HCT116 (cell line): ENCODE results near the gene ASCC2. TPM values are rescaled to one million over a fixed set of nuclear protein-coding genes. Genes with fewer than 3 reads are reported as not detected.

ENCODE experiments used
- ATAC-seq: fragments of 200-7000 bp; cut with Tn5 transposase; 2 replicates; pipeline ENCODE4 v1.9.1; 2020; ENCODE audit warnings: mild to moderate bottlenecking, moderate library complexity
- BruUV-seq: library from RNA; stranded (reverse); fragments of 400-500 nt; replicated peaks from 2 replicates; lab custom pipeline; 2021; lab: Mats Ljungman, UMichigan
- CTCF ChIA-PET: fragments of 300-600 bp; sonication (Branson Sonifier 250); formaldehyde crosslinking; loops from one replicate; lab custom pipeline; 2021; ENCODE audit warnings: antibody characterized with exemption; lab: Charles Lee
- POLR2A ChIA-PET: fragments of 300-600, 350-600 bp; sonication (Branson Sonifier 250); formaldehyde crosslinking; loops from one replicate; lab custom pipeline; 2021; ENCODE audit warnings: antibody characterized with exemption; lab: Charles Lee
- RAD21 ChIA-PET, 2 experiments: fragments of 300-600 bp; sonication (Branson Sonifier 250); formaldehyde crosslinking; loops; one replicate each; lab custom pipeline; 2023; ENCODE audit warnings: low total read pairs in 2 of 2; ENCODE audit not compliant: uncharacterized antibody in 2 of 2, unreplicated experiment in 2 of 2, low non-redundant PET in 1 of 2; lab: Charles Lee
- DNase-seq: peaks from one replicate; pipeline ENCODE4 v3.0.0-alpha.2; 2010; ENCODE audit warnings: low read depth, low spot score
- H2AFZ ChIP-seq: fragments of 200-600 bp; shearing (Covaris generic), sonication (generic); 2 replicates; pipeline ENCODE4 v1.6.1; 2017; ENCODE audit warnings: low read depth, mixed run types, mixed read lengths, antibody characterized with exemption, low read length; ENCODE audit not compliant: poor library complexity, severe bottlenecking
- H3K27ac ChIP-seq: 2 replicates; pipeline ENCODE4 v1.5.1; 2012; ENCODE audit warnings: low read depth, low read length
- H3K27me3 ChIP-seq: fragments of 200-600 bp; sonication (generic); 2 replicates; pipeline ENCODE4 v1.6.1; 2016; ENCODE audit warnings: mixed run types, low read length, mixed read lengths; ENCODE audit not compliant: insufficient read depth
- H3K36me3 ChIP-seq, 2 experiments: fragments of 200-500 bp in 1 of 2; fragments of 200-600 bp in 1 of 2; sonication (Bioruptor generic) in 1 of 2; sonication (generic) in 1 of 2; 2 replicates each; pipeline versions ENCODE4 v1.5.1 to v1.6.1; 2014 to 2016; ENCODE audit warnings: low read length in 2 of 2, inconsistent platforms in 1 of 2, mixed read lengths in 1 of 2, mixed run types in 1 of 2; ENCODE audit not compliant: insufficient read depth in 2 of 2, control insufficient read depth in 1 of 2
- H3K4me1 ChIP-seq, 2 experiments: fragments of 200-600 bp in 1 of 2; sonication (generic) in 1 of 2; 2 replicates each; pipeline versions ENCODE4 v1.5.1 to v1.6.1; 2012 to 2017; ENCODE audit warnings: low read length in 2 of 2, inconsistent platforms in 1 of 2, mild to moderate bottlenecking in 1 of 2, mixed read lengths in 1 of 2, mixed run types in 1 of 2, moderate library complexity in 1 of 2; ENCODE audit not compliant: insufficient read depth in 2 of 2, control insufficient read depth in 1 of 2
- H3K4me2 ChIP-seq: fragments of 200-600 bp; sonication (generic); 2 replicates; pipeline ENCODE4 v1.6.1; 2017; ENCODE audit warnings: mixed run types, low read length, mixed read lengths
- H3K4me3 ChIP-seq, 2 experiments: fragments of 200-600 bp in 1 of 2; sonication (generic) in 1 of 2; replicated peaks in 1 of 2; 2 replicates each; pipeline ENCODE4 v1.5.1; 2011 to 2016; ENCODE audit warnings: low read length in 2 of 2, control low read depth in 1 of 2, low read depth in 1 of 2, mild to moderate bottlenecking in 1 of 2, mixed read lengths in 1 of 2, mixed run types in 1 of 2
- H3K79me2 ChIP-seq: fragments of 200-600 bp; sonication (generic); 2 replicates; pipeline ENCODE4 v1.6.1; 2017; ENCODE audit warnings: mild to moderate bottlenecking, mixed run types, low read length, moderate library complexity, mixed read lengths; ENCODE audit not compliant: insufficient read depth
- H3K9ac ChIP-seq: fragments of 200-600 bp; sonication (generic); 2 replicates; pipeline ENCODE4 v1.6.1; 2016; ENCODE audit warnings: low read length, mixed read lengths
- H3K9me2 ChIP-seq: fragments of 200-600 bp; sonication (generic), shearing (Covaris generic); 2 replicates; pipeline ENCODE4 v1.6.1; 2017; ENCODE audit warnings: mixed run types, mild to moderate bottlenecking, moderate library complexity; ENCODE audit not compliant: insufficient read depth
- H3K9me3 ChIP-seq, 2 experiments: fragments of 200-500 bp in 1 of 2; fragments of 200-600 bp in 1 of 2; sonication (Bioruptor generic) in 1 of 2; sonication (generic) in 1 of 2; 2 replicates each; pipeline ENCODE4 v1.6.1; 2014 to 2017; ENCODE audit warnings: low read length in 2 of 2, mixed read lengths in 2 of 2, inconsistent platforms in 1 of 2, low read depth in 1 of 2, mild to moderate bottlenecking in 1 of 2, mixed run types in 1 of 2, moderate library complexity in 1 of 2; ENCODE audit not compliant: control insufficient read depth in 1 of 2, insufficient read depth in 1 of 2
- H4K20me1 ChIP-seq: fragments of 200-600 bp; sonication (generic), shearing (Covaris generic); 2 replicates; pipeline ENCODE4 v1.6.1; 2017; ENCODE audit warnings: mixed run types, mild to moderate bottlenecking, moderate library complexity; ENCODE audit not compliant: insufficient read depth
- CBX3 ChIP-seq: IDR thresholded peaks from 2 replicates; pipeline ENCODE4 v1.6.1; 2012; ENCODE audit warnings: low read depth
- CEBPB ChIP-seq: IDR thresholded peaks from 2 replicates; pipeline ENCODE4 v1.6.1; 2012; ENCODE audit warnings: low read depth
- EGR1 ChIP-seq: IDR thresholded peaks from 2 replicates; pipeline ENCODE4 v1.6.1; 2012; ENCODE audit warnings: low read depth
- ELF1 ChIP-seq: IDR thresholded peaks from 2 replicates; pipeline ENCODE4 v1.6.1; 2012; ENCODE audit warnings: low read depth, borderline replicate concordance
- FOSL1 ChIP-seq: IDR thresholded peaks from 2 replicates; pipeline ENCODE4 v1.6.1; 2012; ENCODE audit warnings: low read depth
- JUND ChIP-seq: IDR thresholded peaks from 2 replicates; pipeline ENCODE4 v1.6.1; 2012
- POLR2A ChIP-seq: IDR thresholded peaks from 2 replicates; pipeline ENCODE4 v1.7.0; 2011; ENCODE audit warnings: borderline replicate concordance; ENCODE audit not compliant: insufficient read depth, insufficient read length; ENCODE audit errors: extremely low read depth
- POLR2AphosphoS5 ChIP-seq: IDR thresholded peaks from 2 replicates; pipeline ENCODE4 v1.6.1; 2011; ENCODE audit warnings: mild to moderate bottlenecking, low read depth, low read length, moderate library complexity
- RAD21 ChIP-seq: IDR thresholded peaks from 2 replicates; pipeline ENCODE4 v1.6.1; 2012; ENCODE audit warnings: low read depth, mild to moderate bottlenecking
- SP1 ChIP-seq: IDR thresholded peaks from 2 replicates; pipeline ENCODE4 v1.6.1; 2012; ENCODE audit warnings: low read depth
- SRF ChIP-seq: IDR thresholded peaks from 2 replicates; pipeline ENCODE4 v1.6.1; 2012; ENCODE audit warnings: low read depth
- YY1 ChIP-seq: IDR thresholded peaks from 2 replicates; pipeline ENCODE4 v1.6.1; 2011; ENCODE audit warnings: low read length, low read depth, moderate library complexity, mild to moderate bottlenecking; ENCODE audit not compliant: insufficient replicate concordance; ENCODE audit errors: extremely low read depth
- ZFX ChIP-seq: fragments of 450-650 bp; IDR thresholded peaks from 2 replicates; pipeline ENCODE4 v1.6.1; 2017
- ZNF274 ChIP-seq: fragments of 200-500 bp; sonication (Bioruptor generic); IDR thresholded peaks from 2 replicates; pipeline ENCODE4 v1.6.1; 2014; ENCODE audit warnings: mild to moderate bottlenecking, low read depth, low read length, inconsistent platforms
- intact Hi-C: fragments of 100-400 bp; cut with micrococcal nuclease; formaldehyde crosslinking; loops from 2 replicates; pipeline ENCODE4 v1.10.0; 2022
- total RNA-seq: library from RNA; stranded (reverse); gene quantifications from one replicate; pipeline ENCODE4 v1.2.1, GENCODE V29; 2021; ENCODE audit not compliant: unreplicated experiment
- TF ChIP-seq, protein P1 (sequence below): IDR thresholded peaks from 2 replicates; pipeline ENCODE4 v1.6.1; 2012
- TF ChIP-seq, protein P2 (sequence below), 3 experiments: fragments of 200-600 bp in 1 of 3; sonication (generic) in 1 of 3; IDR thresholded peaks in 2 of 3; conservative IDR thresholded peaks in 1 of 3; 2 replicates each; pipeline ENCODE4 v1.5.1; 2012 to 2017; ENCODE audit warnings: low read depth in 2 of 3, low read length in 2 of 3, antibody characterized with exemption in 1 of 3, borderline replicate concordance in 1 of 3, control low read depth in 1 of 3, mild to moderate bottlenecking in 1 of 3, mixed read lengths in 1 of 3, mixed run types in 1 of 3, moderate library complexity in 1 of 3; ENCODE audit not compliant: insufficient read depth in 1 of 3
- TF ChIP-seq, protein P3 (sequence below): IDR thresholded peaks from 2 replicates; pipeline ENCODE4 v1.6.1; 2011; ENCODE audit warnings: mild to moderate bottlenecking, low read length, moderate library complexity; ENCODE audit not compliant: insufficient replicate concordance; ENCODE audit errors: extremely low read depth
- TF ChIP-seq, protein P4 (sequence below): IDR thresholded peaks from 2 replicates; pipeline ENCODE4 v1.6.1; 2012

ASCC2 gene
- total RNA-seq, 1 experiment from 2014 or later = 68.6 TPM

DNA sequence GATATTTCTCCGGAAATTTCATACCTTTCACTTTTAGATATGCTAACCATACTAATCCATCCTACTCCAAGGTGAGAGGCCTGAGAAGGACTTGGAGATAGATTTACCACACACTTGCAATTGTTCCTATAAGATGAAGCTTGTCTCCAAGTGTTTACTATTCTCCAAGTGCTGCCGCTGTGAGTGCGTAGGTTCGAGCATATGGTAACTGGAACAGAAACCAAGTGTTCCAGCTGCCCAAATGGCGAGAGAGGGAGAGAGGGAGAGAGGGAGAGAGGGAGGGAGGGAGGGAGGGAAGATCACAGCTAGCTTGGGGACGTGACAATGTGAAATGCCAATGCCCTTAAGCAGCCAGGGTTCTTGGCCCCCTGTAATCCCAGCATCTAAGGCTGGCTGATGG is 21.5 kb downstream of the ASCC2 start:
- H3K9ac ChIP-seq = no peak overlapping the region
- no peaks in the 10 kb centered on the region for H3K9me3 ChIP-seq
- no peaks in the 10 kb centered on the region for H3K9me2 ChIP-seq
- no peak for DNase-seq
- no peak for ATAC-seq
- BruUV-seq = no TSS peak
- H3K4me1 ChIP-seq = peaks cover 0 to 16% of the 10 kb centered on the region in 2 experiments; a peak in 2 of 4 replicates
- H3K4me2 ChIP-seq = no peak overlapping the region
- TF ChIP-seq SP1 (no peak), JUND (no peak), CEBPB (no peak), ZNF274 (no peak), ELF1 (no peak), POLR2A (no peak), POLR2AphosphoS5 (no peak), ZFX (no peak), SRF (no peak), FOSL1 (no peak), RAD21 (no peak), YY1 (no peak), CBX3 (no peak), EGR1 (no peak)
- TF ChIP-seq, protein P1, sequence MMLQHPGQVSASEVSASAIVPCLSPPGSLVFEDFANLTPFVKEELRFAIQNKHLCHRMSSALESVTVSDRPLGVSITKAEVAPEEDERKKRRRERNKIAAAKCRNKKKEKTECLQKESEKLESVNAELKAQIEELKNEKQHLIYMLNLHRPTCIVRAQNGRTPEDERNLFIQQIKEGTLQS = no peak
- TF ChIP-seq, protein P2, sequence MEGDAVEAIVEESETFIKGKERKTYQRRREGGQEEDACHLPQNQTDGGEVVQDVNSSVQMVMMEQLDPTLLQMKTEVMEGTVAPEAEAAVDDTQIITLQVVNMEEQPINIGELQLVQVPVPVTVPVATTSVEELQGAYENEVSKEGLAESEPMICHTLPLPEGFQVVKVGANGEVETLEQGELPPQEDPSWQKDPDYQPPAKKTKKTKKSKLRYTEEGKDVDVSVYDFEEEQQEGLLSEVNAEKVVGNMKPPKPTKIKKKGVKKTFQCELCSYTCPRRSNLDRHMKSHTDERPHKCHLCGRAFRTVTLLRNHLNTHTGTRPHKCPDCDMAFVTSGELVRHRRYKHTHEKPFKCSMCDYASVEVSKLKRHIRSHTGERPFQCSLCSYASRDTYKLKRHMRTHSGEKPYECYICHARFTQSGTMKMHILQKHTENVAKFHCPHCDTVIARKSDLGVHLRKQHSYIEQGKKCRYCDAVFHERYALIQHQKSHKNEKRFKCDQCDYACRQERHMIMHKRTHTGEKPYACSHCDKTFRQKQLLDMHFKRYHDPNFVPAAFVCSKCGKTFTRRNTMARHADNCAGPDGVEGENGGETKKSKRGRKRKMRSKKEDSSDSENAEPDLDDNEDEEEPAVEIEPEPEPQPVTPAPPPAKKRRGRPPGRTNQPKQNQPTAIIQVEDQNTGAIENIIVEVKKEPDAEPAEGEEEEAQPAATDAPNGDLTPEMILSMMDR (IDR thresholded peaks at IDR 0.05 in 2 of 3, conservative IDR thresholded peaks at IDR 0.05 in 1 of 3; ENCODE audit: borderline replicate concordance in 1 of 3, insufficient read depth in 1 of 3, low read depth in 2 of 3, low read length in 2 of 3) = no peak
- TF ChIP-seq, protein P3, sequence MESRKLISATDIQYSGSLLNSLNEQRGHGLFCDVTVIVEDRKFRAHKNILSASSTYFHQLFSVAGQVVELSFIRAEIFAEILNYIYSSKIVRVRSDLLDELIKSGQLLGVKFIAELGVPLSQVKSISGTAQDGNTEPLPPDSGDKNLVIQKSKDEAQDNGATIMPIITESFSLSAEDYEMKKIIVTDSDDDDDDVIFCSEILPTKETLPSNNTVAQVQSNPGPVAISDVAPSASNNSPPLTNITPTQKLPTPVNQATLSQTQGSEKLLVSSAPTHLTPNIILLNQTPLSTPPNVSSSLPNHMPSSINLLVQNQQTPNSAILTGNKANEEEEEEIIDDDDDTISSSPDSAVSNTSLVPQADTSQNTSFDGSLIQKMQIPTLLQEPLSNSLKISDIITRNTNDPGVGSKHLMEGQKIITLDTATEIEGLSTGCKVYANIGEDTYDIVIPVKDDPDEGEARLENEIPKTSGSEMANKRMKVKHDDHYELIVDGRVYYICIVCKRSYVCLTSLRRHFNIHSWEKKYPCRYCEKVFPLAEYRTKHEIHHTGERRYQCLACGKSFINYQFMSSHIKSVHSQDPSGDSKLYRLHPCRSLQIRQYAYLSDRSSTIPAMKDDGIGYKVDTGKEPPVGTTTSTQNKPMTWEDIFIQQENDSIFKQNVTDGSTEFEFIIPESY = no peak
- TF ChIP-seq, protein P4, sequence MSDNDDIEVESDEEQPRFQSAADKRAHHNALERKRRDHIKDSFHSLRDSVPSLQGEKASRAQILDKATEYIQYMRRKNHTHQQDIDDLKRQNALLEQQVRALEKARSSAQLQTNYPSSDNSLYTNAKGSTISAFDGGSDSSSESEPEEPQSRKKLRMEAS = no peak
- TF ChIP-seq, all 23 proteins: peak for 0
- CTCF ChIA-PET = no interaction called here
- RAD21 ChIA-PET = no interaction called here
- no peaks in the 10 kb centered on the region for H3K27me3 ChIP-seq
- POLR2A ChIA-PET = no interaction called here
- no peak overlapping the region for H2AFZ ChIP-seq
- no peaks in the 10 kb centered on the region for H4K20me1 ChIP-seq
- intact Hi-C loops = no loop called here
- H3K4me3 ChIP-seq = no peak overlapping the region
- H3K79me2 ChIP-seq = no peaks in the 10 kb centered on the region
- H3K36me3 ChIP-seq = peaks cover 20 to 46% of the 10 kb centered on the region in 2 experiments
- no peak overlapping the region for H3K27ac ChIP-seq
